CD8-positive, alpha-beta memory T cell (primary cell): ENCODE results near the gene EEPD1. TPM values are rescaled to one million over a fixed set of nuclear protein-coding genes. Genes with fewer than 3 reads are reported as not detected.

Experiments
- CTCF ChIA-PET: fragments of 350-600 bp; sonication (Branson Sonifier 250); formaldehyde crosslinking; loops from one replicate; lab custom pipeline; 2021; ENCODE audit warnings: antibody characterized with exemption; lab: Charles Lee
- POLR2A ChIA-PET: fragments of 350-600 bp; sonication (Branson Sonifier 250); formaldehyde crosslinking; loops from one replicate; lab custom pipeline; 2021; ENCODE audit warnings: antibody characterized with exemption; lab: Charles Lee
- DNase-seq, 5 donors: peaks; one replicate each; pipeline versions ENCODE4 v3.0.0 to v3.0.0-alpha.2; 2020 to 2022; ENCODE audit warnings: mixed read lengths in 1 of 5
- H3K27ac ChIP-seq: one replicate; pipeline ENCODE4 v1.7.0; 2013; ENCODE audit warnings: low read depth, mild to moderate bottlenecking, low read length, moderate library complexity
- H3K27me3 ChIP-seq: 2 replicates; pipeline ENCODE4 v1.7.0; 2013; ENCODE audit warnings: low read length, mild to moderate bottlenecking; ENCODE audit not compliant: insufficient read depth, poor library complexity, severe bottlenecking
- H3K36me3 ChIP-seq: 2 replicates; pipeline ENCODE4 v1.7.0; 2013; ENCODE audit warnings: mild to moderate bottlenecking, low read length, moderate library complexity; ENCODE audit not compliant: insufficient read depth
- H3K4me1 ChIP-seq: 2 replicates; pipeline ENCODE4 v1.7.0; 2013; ENCODE audit warnings: mild to moderate bottlenecking, low read length, moderate library complexity; ENCODE audit not compliant: insufficient read depth
- H3K4me3 ChIP-seq: 2 replicates; pipeline ENCODE4 v1.7.0; 2013; ENCODE audit warnings: mild to moderate bottlenecking, low read length
- H3K9me3 ChIP-seq: 2 replicates; pipeline ENCODE4 v1.7.0; 2013; ENCODE audit warnings: mild to moderate bottlenecking, low read length
- H3K27ac Mint-ChIP-seq, 8 donors: one replicate each; pipeline ENCODE4 v1.8.0; 2020 to 2021; ENCODE audit warnings: mixed read lengths in 8 of 8, mild to moderate bottlenecking in 6 of 8, inconsistent platforms in 3 of 8, moderate library complexity in 3 of 8
- H3K27me3 Mint-ChIP-seq, 2 donors: one replicate each; pipeline ENCODE4 v1.8.0; 2020 to 2021; ENCODE audit warnings: mixed read lengths in 2 of 2, mild to moderate bottlenecking in 1 of 2, moderate library complexity in 1 of 2
- H3K36me3 Mint-ChIP-seq, 3 donors: one replicate each; pipeline ENCODE4 v1.8.0; 2020 to 2021; ENCODE audit warnings: mixed read lengths in 3 of 3, inconsistent platforms in 1 of 3, mild to moderate bottlenecking in 1 of 3
- H3K4me1 Mint-ChIP-seq, 3 donors: one replicate each; pipeline ENCODE4 v1.8.0; 2020 to 2021; ENCODE audit warnings: mixed read lengths in 3 of 3, inconsistent platforms in 1 of 3, mild to moderate bottlenecking in 1 of 3
- H3K4me3 Mint-ChIP-seq, 7 donors: one replicate each; pipeline ENCODE4 v1.8.0; 2020 to 2021; ENCODE audit warnings: mixed read lengths in 7 of 7, mild to moderate bottlenecking in 6 of 7, moderate library complexity in 4 of 7, inconsistent platforms in 2 of 7
- H3K9me3 Mint-ChIP-seq, 5 donors: one replicate each; pipeline ENCODE4 v1.8.0; 2020 to 2022; ENCODE audit warnings: mixed read lengths in 5 of 5, mild to moderate bottlenecking in 3 of 5, moderate library complexity in 2 of 5, inconsistent platforms in 1 of 5
- polyA plus RNA-seq: library from polyadenylated mRNA; unstranded; fragments of 300-500 nt; fragmentation: Illumina TruSeq; gene quantifications from one replicate; pipeline ENCODE4 v1.2.3, GENCODE V29; 2021
- total RNA-seq, 2 experiments: library from RNA; stranded (reverse); gene quantifications; one replicate each; pipeline ENCODE4 v1.2.3, GENCODE V29; 2021

Gene EEPD1
- total and polyA plus RNA-seq, 3 experiments from 2014 or later = 0.66 to 15.0 (median 0.84) TPM

- Histone ChIP-seq H3K4me1 (no peaks in the 10 kb centered on the region), H3K4me3 (no peak overlapping the region), H3K36me3 (no peaks in the 10 kb centered on the region), H3K27ac (no peak overlapping the region), H3K27me3 (no peaks in the 10 kb centered on the region), H3K9me3 (no peaks in the 10 kb centered on the region)
- no peak for DNase-seq
- CTCF ChIA-PET = interaction anchor here (1.1 kb wide), 1 partner anchor 10 kb away, joined by 3 read pairs; no protein-coding TSS in a partner anchor
- no peaks in the 10 kb centered on the region for H3K9me3 Mint-ChIP-seq
- no peaks in the 10 kb centered on the region for H3K36me3 Mint-ChIP-seq
- peaks cover 0 to 3% of the 10 kb centered on the region in 2 donors for H3K27me3 Mint-ChIP-seq
- H3K4me1 Mint-ChIP-seq = no peaks in the 10 kb centered on the region
- H3K4me3 Mint-ChIP-seq = no peak overlapping the region
- POLR2A ChIA-PET = no interaction called here
- H3K27ac Mint-ChIP-seq = no peak overlapping the region
Measured at GRCh38 chr7:36131499-36131898, 21.6 kb upstream of the EEPD1 start.

DNA sequence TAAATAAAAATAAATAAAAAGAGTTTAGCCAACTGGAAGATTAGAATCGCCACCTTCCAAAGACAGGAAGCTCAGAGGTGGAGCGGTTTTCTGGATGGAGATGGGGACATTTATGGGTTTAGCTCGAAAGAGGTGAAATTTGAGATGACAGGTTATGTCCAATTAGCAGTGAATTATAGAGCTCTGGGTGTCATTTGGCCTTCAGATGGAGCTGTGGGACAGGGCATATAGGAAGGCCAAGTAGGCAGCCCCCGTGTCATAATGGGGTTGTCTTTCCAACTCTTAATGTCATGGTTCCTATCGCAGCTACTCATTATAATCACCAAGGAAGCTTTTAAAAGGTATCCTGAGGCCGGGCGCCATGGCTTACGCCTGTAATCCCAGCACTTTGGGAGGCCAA is 21.0 kb upstream of the EEPD1 start:
- Mint-ChIP-seq H3K4me1 (no peaks in the 10 kb centered on the region), H3K9me3 (no peaks in the 10 kb centered on the region), H3K27me3 (peaks cover 0 to 3% of the 10 kb centered on the region in 2 donors), H3K27ac (no peak overlapping the region), H3K36me3 (no peaks in the 10 kb centered on the region), H3K4me3 (no peak overlapping the region)
- H3K27me3 ChIP-seq = no peaks in the 10 kb centered on the region
- DNase-seq = no peak
- H3K36me3 ChIP-seq = no peaks in the 10 kb centered on the region
- no peaks in the 10 kb centered on the region for H3K9me3 ChIP-seq
- no peak overlapping the region for H3K4me3 ChIP-seq
- ChIA-PET CTCF (interaction anchor here (1.1 kb wide), 1 partner anchor 11 kb away, joined by 3 read pairs; no protein-coding TSS in a partner anchor), POLR2A (no interaction called here)
- H3K4me1 ChIP-seq = no peaks in the 10 kb centered on the region
- no peak overlapping the region for H3K27ac ChIP-seq

DNA sequence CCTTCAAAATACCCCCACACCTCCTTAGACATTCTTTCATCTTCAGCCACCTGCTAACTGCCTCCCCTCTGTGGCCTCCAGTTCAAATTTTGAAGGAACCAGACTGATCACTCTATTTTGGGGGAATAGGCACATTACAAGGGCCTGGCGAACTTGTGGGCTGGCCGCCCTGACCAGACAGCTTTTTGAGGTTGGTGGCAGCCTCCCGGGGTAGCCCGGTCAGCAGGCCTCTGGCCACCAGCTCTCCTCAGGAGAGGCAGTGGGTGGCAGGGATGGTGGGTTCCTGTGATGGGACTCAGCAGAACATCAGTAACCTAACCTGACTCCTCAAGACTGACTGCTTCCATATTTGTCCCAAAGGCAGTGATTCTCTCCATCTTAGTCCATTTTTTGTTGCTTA is 17.4 kb upstream of the EEPD1 start:
- no peak overlapping the region for H3K27ac Mint-ChIP-seq
- H3K9me3 Mint-ChIP-seq = peaks cover 0 to 8% (median 3%) of the 10 kb centered on the region in 5 donors
- Histone ChIP-seq H3K9me3 (no peaks in the 10 kb centered on the region), H3K27ac (no peak overlapping the region), H3K27me3 (no peaks in the 10 kb centered on the region), H3K4me3 (no peak overlapping the region), H3K4me1 (no peaks in the 10 kb centered on the region), H3K36me3 (no peaks in the 10 kb centered on the region)
- no peaks in the 10 kb centered on the region for H3K4me1 Mint-ChIP-seq
- no peaks in the 10 kb centered on the region for H3K36me3 Mint-ChIP-seq
- peaks cover 0 to 7% of the 10 kb centered on the region in 2 donors for H3K27me3 Mint-ChIP-seq
- CTCF ChIA-PET = no interaction called here
- DNase-seq = no peak
- no peak overlapping the region for H3K4me3 Mint-ChIP-seq
- POLR2A ChIA-PET = no interaction called here

DNA sequence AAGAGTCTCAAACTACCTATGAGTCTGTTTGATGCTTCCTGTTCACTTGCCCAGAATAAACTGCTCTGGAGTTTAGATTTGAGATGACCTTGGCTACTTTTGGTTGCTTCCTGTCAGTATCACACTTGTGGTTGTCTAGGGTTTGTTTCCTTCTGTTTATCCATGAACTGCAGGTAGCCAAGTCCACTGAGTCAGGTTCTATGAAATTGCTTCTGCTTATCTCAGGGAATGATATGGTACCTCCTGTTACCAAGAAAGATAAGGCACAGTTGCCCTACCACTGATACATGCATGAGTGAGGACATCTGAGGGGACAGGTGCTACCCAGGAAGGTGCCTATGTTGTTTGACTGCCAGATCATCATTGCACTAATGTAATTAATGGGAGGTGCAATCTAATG is 15.8 kb upstream of the EEPD1 start:
- Mint-ChIP-seq H3K4me1 (no peaks in the 10 kb centered on the region), H3K9me3 (peaks cover 0 to 12% (median 4%) of the 10 kb centered on the region in 5 donors), H3K36me3 (no peaks in the 10 kb centered on the region), H3K4me3 (no peak overlapping the region), H3K27me3 (peaks cover 0 to 4% of the 10 kb centered on the region in 2 donors), H3K27ac (no peak overlapping the region)
- Histone ChIP-seq H3K27me3 (no peaks in the 10 kb centered on the region), H3K4me3 (no peak overlapping the region), H3K9me3 (no peaks in the 10 kb centered on the region), H3K36me3 (no peaks in the 10 kb centered on the region), H3K4me1 (no peaks in the 10 kb centered on the region), H3K27ac (no peak overlapping the region)
- ChIA-PET CTCF (no interaction called here), POLR2A (no interaction called here)
- no peak for DNase-seq

DNA sequence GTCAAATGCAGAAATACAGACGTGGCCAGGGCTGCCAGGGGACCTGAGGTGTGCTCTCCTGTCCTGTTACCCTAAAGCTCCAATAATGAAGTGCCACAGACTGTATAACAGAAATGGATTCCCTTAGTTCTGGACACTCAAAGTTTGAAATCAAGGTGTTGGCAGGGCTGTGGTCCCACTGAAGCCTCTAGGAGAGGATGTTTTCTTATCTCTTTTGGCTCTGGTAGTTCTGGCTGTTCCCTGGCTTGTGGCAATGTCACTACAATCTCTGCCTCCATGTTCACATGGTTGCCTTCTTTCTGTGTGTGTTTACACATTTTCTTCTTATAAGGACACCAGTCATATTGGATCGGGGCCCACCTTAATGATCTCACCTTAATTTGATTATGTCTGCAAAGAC is 15.3 kb upstream of the EEPD1 start:
- DNase-seq = no peak
- Histone ChIP-seq H3K36me3 (no peaks in the 10 kb centered on the region), H3K27me3 (no peaks in the 10 kb centered on the region), H3K4me3 (no peak overlapping the region), H3K27ac (no peak overlapping the region), H3K4me1 (no peaks in the 10 kb centered on the region), H3K9me3 (no peaks in the 10 kb centered on the region)
- Mint-ChIP-seq H3K27ac (no peak overlapping the region), H3K4me1 (no peaks in the 10 kb centered on the region), H3K4me3 (no peak overlapping the region), H3K9me3 (peaks cover 0 to 12% (median 4%) of the 10 kb centered on the region in 5 donors), H3K27me3 (peaks cover 0 to 4% of the 10 kb centered on the region in 2 donors), H3K36me3 (no peaks in the 10 kb centered on the region)
- POLR2A ChIA-PET = no interaction called here
- CTCF ChIA-PET = no interaction called here

DNA sequence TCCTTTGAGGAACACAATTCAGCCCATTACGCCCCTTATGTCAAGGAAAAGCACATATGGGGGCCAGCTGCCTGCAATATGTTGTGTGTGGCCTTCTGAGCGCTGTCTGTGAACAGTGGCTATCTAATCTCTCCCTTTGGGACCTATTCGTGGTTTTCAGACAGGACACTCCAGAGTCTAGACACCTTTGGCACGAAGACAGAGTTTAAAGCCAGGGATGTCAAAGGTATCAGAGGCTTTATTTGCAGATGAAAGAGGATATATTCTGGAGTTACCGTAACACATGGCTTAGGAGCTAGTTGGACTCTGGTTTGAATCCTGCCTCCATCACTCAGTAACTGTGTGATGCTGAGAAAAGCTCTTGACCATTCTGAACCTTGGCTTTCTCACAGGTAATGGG is 14.8 kb upstream of the EEPD1 start:
- Histone ChIP-seq H3K4me3 (no peak overlapping the region), H3K4me1 (no peaks in the 10 kb centered on the region), H3K9me3 (no peaks in the 10 kb centered on the region), H3K27me3 (no peaks in the 10 kb centered on the region), H3K27ac (no peak overlapping the region), H3K36me3 (no peaks in the 10 kb centered on the region)
- no peaks in the 10 kb centered on the region for H3K4me1 Mint-ChIP-seq
- peaks cover 0 to 12% (median 4%) of the 10 kb centered on the region in 5 donors for H3K9me3 Mint-ChIP-seq
- H3K4me3 Mint-ChIP-seq = no peak overlapping the region
- CTCF ChIA-PET = no interaction called here
- no peaks in the 10 kb centered on the region for H3K36me3 Mint-ChIP-seq
- H3K27ac Mint-ChIP-seq = no peak overlapping the region
- H3K27me3 Mint-ChIP-seq = peaks cover 0 to 4% of the 10 kb centered on the region in 2 donors
- POLR2A ChIA-PET = no interaction called here
- no peak for DNase-seq

- DNase-seq = no peak
- no peaks in the 10 kb centered on the region for H3K4me1 Mint-ChIP-seq
- H3K27me3 Mint-ChIP-seq = peaks cover 0 to 4% of the 10 kb centered on the region in 2 donors
- Histone ChIP-seq H3K9me3 (no peaks in the 10 kb centered on the region), H3K27ac (no peak overlapping the region), H3K4me1 (no peaks in the 10 kb centered on the region), H3K27me3 (no peaks in the 10 kb centered on the region), H3K36me3 (no peaks in the 10 kb centered on the region), H3K4me3 (no peak overlapping the region)
- CTCF ChIA-PET = no interaction called here
- no peaks in the 10 kb centered on the region for H3K36me3 Mint-ChIP-seq
- no peak overlapping the region for H3K27ac Mint-ChIP-seq
- H3K4me3 Mint-ChIP-seq = no peak overlapping the region
- peaks cover 0 to 12% (median 4%) of the 10 kb centered on the region in 5 donors for H3K9me3 Mint-ChIP-seq
- POLR2A ChIA-PET = no interaction called here
Measured at GRCh38 chr7:36141351-36141750, 11.7 kb upstream of the EEPD1 start.

GRCh38 chr7:36141850-36142249 is 11.2 kb upstream of the EEPD1 start:
- POLR2A ChIA-PET = no interaction called here

More at GRCh38 chr7:36141850-36142249, 11.2 kb upstream of the EEPD1 start:
- Histone ChIP-seq H3K27ac (no peak overlapping the region), H3K27me3 (no peaks in the 10 kb centered on the region), H3K9me3 (no peaks in the 10 kb centered on the region), H3K4me3 (no peak overlapping the region), H3K4me1 (no peaks in the 10 kb centered on the region), H3K36me3 (no peaks in the 10 kb centered on the region)
- peaks cover 0 to 4% of the 10 kb centered on the region in 2 donors for H3K27me3 Mint-ChIP-seq
- DNase-seq = no peak
- no peak overlapping the region for H3K4me3 Mint-ChIP-seq
- peaks cover 0 to 12% (median 4%) of the 10 kb centered on the region in 5 donors for H3K9me3 Mint-ChIP-seq
- no peak overlapping the region for H3K27ac Mint-ChIP-seq
- no peaks in the 10 kb centered on the region for H3K4me1 Mint-ChIP-seq
- H3K36me3 Mint-ChIP-seq = no peaks in the 10 kb centered on the region
- CTCF ChIA-PET = no interaction called here
